Osteocyte (in vitro differentiated cells): ENCODE measurements around the gene PKHD1. TPM values are rescaled to one million over a fixed set of nuclear protein-coding genes. Genes with fewer than 3 reads are reported as not detected.

Experiments
- DNase-seq: peaks from one replicate; pipeline ENCODE4 v3.0.0; 2021; ENCODE audit warnings: mixed read lengths; ENCODE audit not compliant: unreplicated experiment; ENCODE audit errors: extremely low spot score
- H3K27ac Mint-ChIP-seq: one replicate; pipeline ENCODE4 v1.8.0; 2021; ENCODE audit warnings: mild to moderate bottlenecking, mixed read lengths; ENCODE audit not compliant: unreplicated experiment
- H3K27me3 Mint-ChIP-seq: one replicate; pipeline ENCODE4 v1.8.0; 2021; ENCODE audit warnings: mixed read lengths; ENCODE audit not compliant: unreplicated experiment
- H3K36me3 Mint-ChIP-seq: one replicate; pipeline ENCODE4 v1.8.0; 2021; ENCODE audit warnings: mixed read lengths; ENCODE audit not compliant: unreplicated experiment
- H3K4me1 Mint-ChIP-seq: one replicate; pipeline ENCODE4 v1.8.0; 2021; ENCODE audit warnings: mixed read lengths; ENCODE audit not compliant: unreplicated experiment
- H3K4me3 Mint-ChIP-seq: one replicate; pipeline ENCODE4 v1.8.0; 2021; ENCODE audit warnings: mild to moderate bottlenecking, moderate library complexity, mixed read lengths; ENCODE audit not compliant: unreplicated experiment
- H3K9me3 Mint-ChIP-seq: one replicate; pipeline ENCODE4 v1.8.0; 2021; ENCODE audit warnings: mixed read lengths; ENCODE audit not compliant: unreplicated experiment
- total RNA-seq: library from RNA; stranded (reverse); gene quantifications from 2 replicates; pipeline ENCODE4 v1.2.1, GENCODE V29; 2021
- TF ChIP-seq, protein P1 (sequence below): fragments of 200-600 bp; sonication (generic); IDR thresholded peaks from 2 replicates; pipeline ENCODE4 v1.5.0; 2021; ENCODE audit warnings: antibody characterized with exemption, mild to moderate bottlenecking, moderate library complexity

PKHD1 gene
- total RNA-seq, 1 donor from 2014 or later: not detected

DNA sequence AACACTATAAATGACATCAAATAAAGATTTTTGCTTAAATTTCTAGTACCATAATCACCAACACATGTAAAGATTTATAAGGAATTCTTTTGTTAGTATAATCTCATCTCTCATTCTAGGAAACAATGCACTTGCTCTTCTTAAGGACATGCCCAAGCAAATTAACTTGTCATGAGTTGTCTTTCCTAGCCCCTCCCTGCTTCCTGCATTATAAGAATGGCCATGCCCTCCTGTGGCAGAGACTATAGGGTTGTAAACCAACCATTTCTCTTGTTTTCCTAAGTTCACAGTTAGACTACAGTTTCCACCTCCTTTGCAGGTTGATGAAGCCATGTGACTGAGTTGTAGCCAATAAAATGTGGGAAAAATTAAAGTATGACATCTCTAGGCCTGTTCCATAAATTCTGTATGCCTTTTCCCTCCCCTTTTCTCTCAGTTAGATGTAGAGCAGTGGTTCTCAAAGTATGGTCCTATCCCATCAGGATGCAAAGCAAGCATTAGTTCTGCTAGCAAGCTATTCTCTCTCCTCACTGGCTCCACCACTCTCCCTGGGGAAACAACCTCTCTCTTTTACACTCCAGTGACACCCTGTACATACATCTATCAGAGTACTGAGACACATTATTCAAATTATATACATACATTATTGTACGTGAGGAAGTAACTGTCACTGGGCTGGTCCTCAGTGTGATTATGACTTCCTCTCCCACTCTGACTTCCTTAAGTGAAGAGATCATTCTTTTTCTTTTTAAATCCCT is 295.0 kb downstream of the PKHD1 start:
- no peak overlapping the region for H3K27ac Mint-ChIP-seq
- H3K4me3 Mint-ChIP-seq: no peak overlapping the region
- H3K36me3 Mint-ChIP-seq: no peaks in the 10 kb centered on the region
- H3K27me3 Mint-ChIP-seq: peaks cover 18% of the 10 kb centered on the region
- no peaks in the 10 kb centered on the region for H3K4me1 Mint-ChIP-seq
- H3K9me3 Mint-ChIP-seq: peaks cover 24% of the 10 kb centered on the region
- TF ChIP-seq, protein P1, sequence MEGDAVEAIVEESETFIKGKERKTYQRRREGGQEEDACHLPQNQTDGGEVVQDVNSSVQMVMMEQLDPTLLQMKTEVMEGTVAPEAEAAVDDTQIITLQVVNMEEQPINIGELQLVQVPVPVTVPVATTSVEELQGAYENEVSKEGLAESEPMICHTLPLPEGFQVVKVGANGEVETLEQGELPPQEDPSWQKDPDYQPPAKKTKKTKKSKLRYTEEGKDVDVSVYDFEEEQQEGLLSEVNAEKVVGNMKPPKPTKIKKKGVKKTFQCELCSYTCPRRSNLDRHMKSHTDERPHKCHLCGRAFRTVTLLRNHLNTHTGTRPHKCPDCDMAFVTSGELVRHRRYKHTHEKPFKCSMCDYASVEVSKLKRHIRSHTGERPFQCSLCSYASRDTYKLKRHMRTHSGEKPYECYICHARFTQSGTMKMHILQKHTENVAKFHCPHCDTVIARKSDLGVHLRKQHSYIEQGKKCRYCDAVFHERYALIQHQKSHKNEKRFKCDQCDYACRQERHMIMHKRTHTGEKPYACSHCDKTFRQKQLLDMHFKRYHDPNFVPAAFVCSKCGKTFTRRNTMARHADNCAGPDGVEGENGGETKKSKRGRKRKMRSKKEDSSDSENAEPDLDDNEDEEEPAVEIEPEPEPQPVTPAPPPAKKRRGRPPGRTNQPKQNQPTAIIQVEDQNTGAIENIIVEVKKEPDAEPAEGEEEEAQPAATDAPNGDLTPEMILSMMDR: no peak
- DNase-seq: no peak

DNA sequence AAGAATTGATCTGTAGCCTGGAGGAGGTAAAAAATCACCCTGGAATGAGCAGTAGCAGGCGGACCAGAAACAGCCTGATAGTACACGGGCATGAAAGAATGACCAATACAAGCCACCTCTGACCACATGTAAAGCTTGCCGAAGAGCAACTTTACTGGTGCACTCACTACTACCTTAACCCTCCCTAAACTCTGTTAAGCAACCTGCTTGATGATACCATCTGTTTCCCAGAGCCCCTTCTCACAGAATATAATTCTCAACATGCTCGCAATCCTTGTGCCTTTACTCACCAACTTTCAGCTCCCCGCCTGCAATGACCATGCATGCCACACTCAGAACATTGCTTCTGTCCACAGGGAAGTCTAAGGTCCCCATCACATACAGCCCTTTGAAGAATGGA is 296.5 kb downstream of the PKHD1 start:
- H3K9me3 Mint-ChIP-seq: peaks cover 12% of the 10 kb centered on the region
- no peak overlapping the region for H3K4me3 Mint-ChIP-seq
- TF ChIP-seq, protein P1: no peak
- no peak overlapping the region for H3K27ac Mint-ChIP-seq
- no peaks in the 10 kb centered on the region for H3K4me1 Mint-ChIP-seq
- H3K27me3 Mint-ChIP-seq: peaks cover 24% of the 10 kb centered on the region
- DNase-seq: no peak
- H3K36me3 Mint-ChIP-seq: no peaks in the 10 kb centered on the region

DNA sequence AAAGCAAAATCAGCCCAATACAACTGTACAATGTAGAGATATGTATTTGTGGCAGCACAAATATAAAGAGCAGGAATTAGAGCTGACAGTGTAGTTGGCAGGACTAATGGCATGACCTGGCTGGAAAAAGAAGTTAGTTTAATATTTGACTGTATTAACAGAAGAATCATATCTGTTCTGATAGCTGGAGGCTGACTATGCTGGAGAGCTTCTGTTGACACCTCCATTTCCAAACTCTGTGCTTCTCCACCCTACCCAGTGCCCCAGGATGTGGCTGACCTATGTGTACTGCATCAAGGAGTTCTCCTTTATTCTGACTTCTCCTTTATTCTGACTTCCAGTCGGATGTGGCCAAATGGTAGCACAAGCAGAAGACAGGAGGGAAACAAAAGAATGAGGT is 299.3 kb downstream of the PKHD1 start:
- no peak overlapping the region for H3K4me3 Mint-ChIP-seq
- no peaks in the 10 kb centered on the region for H3K36me3 Mint-ChIP-seq
- no peaks in the 10 kb centered on the region for H3K4me1 Mint-ChIP-seq
- TF ChIP-seq, protein P1: no peak
- H3K27ac Mint-ChIP-seq: no peak overlapping the region
- peaks cover 24% of the 10 kb centered on the region for H3K27me3 Mint-ChIP-seq
- H3K9me3 Mint-ChIP-seq: no peaks in the 10 kb centered on the region
- no peak for DNase-seq

DNA sequence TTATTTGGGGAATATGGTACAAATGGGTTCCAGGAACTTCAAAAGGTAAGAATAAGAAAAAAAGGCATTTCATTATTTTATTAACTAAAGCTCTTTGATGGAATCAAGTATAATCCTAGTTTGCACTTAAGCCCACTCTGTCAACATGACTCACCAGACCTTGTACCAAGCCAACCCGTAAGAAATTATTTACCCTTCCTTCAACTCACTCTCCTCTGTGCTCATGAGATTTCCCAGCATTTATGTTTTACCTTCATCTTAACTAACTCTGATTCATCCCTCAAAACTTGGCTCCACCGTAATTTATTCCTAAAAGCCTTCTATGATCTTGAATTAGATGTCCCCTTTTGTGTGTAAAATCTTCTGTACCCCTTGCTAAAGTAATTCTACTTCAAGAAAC is 308.7 kb downstream of the PKHD1 start:
- H3K9me3 Mint-ChIP-seq: no peaks in the 10 kb centered on the region
- no peaks in the 10 kb centered on the region for H3K4me1 Mint-ChIP-seq
- no peak for DNase-seq
- H3K27ac Mint-ChIP-seq: no peak overlapping the region
- no peak overlapping the region for H3K4me3 Mint-ChIP-seq
- H3K27me3 Mint-ChIP-seq: peaks cover 13% of the 10 kb centered on the region
- no peaks in the 10 kb centered on the region for H3K36me3 Mint-ChIP-seq
- TF ChIP-seq, protein P1: no peak

DNA sequence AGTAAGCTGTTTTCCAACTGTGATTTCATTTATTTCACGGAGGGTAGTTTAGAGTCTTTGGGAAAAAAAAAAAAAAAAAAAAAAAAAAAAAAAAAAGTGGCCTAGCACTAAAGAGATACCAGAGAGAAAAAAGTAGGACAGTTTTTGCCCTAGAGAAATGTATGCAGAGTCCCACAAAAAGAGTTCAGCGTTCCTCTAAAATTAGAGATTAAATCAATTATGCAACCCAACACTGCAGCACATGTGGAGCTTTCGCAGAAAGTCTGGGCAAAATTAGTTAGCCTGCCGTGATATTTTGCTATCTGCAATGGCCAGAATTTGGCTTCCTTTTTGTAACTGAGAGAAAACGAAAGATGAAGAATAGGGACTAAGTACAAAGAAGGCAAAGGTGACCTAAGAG is 309.8 kb downstream of the PKHD1 start:
- H3K36me3 Mint-ChIP-seq: no peaks in the 10 kb centered on the region
- no peak overlapping the region for H3K27ac Mint-ChIP-seq
- no peak overlapping the region for H3K4me3 Mint-ChIP-seq
- no peak for DNase-seq
- H3K9me3 Mint-ChIP-seq: no peaks in the 10 kb centered on the region
- TF ChIP-seq, protein P1: no peak
- H3K4me1 Mint-ChIP-seq: no peaks in the 10 kb centered on the region
- H3K27me3 Mint-ChIP-seq: peaks cover 13% of the 10 kb centered on the region
